Peyer's patch (tissue), 4 donors: ENCODE data around the gene ADORA2A. TPM values are rescaled to one million over a fixed set of nuclear protein-coding genes. Genes with fewer than 3 reads are reported as not detected.
A peak's percentile ranks its signal among the peaks of the same experiment; 100 is the strongest.

Experiments
- DNase-seq, 3 donors: peaks; one replicate each; pipeline ENCODE4 v3.0.0-alpha.2; 2017 to 2019
- H3K27ac ChIP-seq, 4 donors: fragments of 200-600 bp; sonication (generic); one replicate each; pipeline ENCODE4 v1.5.1; 2016 to 2019
- H3K27me3 ChIP-seq, 2 donors: fragments of 200-600 bp; sonication (generic); one replicate each; pipeline ENCODE4 v1.5.1; 2019
- H3K36me3 ChIP-seq, 3 donors: fragments of 200-600 bp; sonication (generic); one replicate each; pipeline ENCODE4 v1.5.1; 2016 to 2019
- H3K4me1 ChIP-seq, 4 donors: fragments of 200-600 bp; sonication (generic); one replicate each; pipeline ENCODE4 v1.5.1; 2016 to 2019
- H3K4me3 ChIP-seq, 4 donors: fragments of 200-600 bp; sonication (generic); 1 replicate in 3 of 4; 2 replicates in 1 of 4; pipeline ENCODE4 v1.5.1; 2016 to 2019; ENCODE audit warnings: mild to moderate bottlenecking in 1 of 4
- H3K9me3 ChIP-seq, 4 donors: fragments of 200-600 bp; sonication (generic); one replicate each; pipeline ENCODE4 v1.5.1; 2016 to 2019; ENCODE audit warnings: mild to moderate bottlenecking in 1 of 4
- POLR2A ChIP-seq, 2 donors: fragments of 450-650 bp; IDR thresholded peaks; one replicate each; pipeline ENCODE4 v1.5.1; 2017; ENCODE audit warnings: antibody characterized with exemption in 2 of 2, mild to moderate bottlenecking in 2 of 2, moderate library complexity in 2 of 2
- total RNA-seq, 4 donors: library from RNA; depleted of rRNA; stranded (reverse); fragments of >200 nt; gene quantifications; one replicate each; pipeline ENCODE4 v1.1.0, GENCODE V29; 2016
- TF ChIP-seq, protein P1 (sequence below), 6 experiments: fragments of 450-650 bp in 4 of 6; fragments of 200-600 bp in 2 of 6; sonication (generic) in 1 of 6; IDR thresholded peaks; one replicate each; pipeline ENCODE4 v1.5.1; 2017 to 2019; ENCODE audit warnings: antibody characterized with exemption in 6 of 6, mild to moderate bottlenecking in 3 of 6, moderate library complexity in 1 of 6

The ADORA2A gene
- total RNA-seq, 4 donors from 2014 or later: 1.3 to 4.3 (median 2.6) TPM

DNA sequence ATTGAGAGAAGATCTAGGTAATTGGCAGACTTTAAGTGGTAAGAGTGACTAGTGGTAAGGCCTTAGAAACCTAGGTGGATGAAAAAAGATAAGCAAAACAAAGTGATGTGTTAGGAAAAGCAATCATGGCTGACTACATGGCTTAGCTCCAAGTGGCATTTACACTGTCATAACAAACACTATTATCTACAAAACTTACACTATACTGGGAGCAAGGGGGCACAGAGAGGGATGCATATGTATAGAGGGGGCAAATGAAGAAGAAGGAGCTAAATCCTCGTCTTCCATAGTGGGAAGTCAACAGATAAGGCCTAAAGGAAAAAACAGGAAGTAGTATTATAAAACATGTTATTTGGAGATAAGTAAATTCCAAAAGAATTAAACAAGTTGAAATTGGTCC, 32.5 kb downstream of the ADORA2A start:
- no peak overlapping the region for H3K27ac ChIP-seq
- H3K27me3 ChIP-seq: no peaks in the 10 kb centered on the region
- TF ChIP-seq POLR2A (IDR thresholded peaks at IDR 0.05): no peak
- TF ChIP-seq, protein P1, sequence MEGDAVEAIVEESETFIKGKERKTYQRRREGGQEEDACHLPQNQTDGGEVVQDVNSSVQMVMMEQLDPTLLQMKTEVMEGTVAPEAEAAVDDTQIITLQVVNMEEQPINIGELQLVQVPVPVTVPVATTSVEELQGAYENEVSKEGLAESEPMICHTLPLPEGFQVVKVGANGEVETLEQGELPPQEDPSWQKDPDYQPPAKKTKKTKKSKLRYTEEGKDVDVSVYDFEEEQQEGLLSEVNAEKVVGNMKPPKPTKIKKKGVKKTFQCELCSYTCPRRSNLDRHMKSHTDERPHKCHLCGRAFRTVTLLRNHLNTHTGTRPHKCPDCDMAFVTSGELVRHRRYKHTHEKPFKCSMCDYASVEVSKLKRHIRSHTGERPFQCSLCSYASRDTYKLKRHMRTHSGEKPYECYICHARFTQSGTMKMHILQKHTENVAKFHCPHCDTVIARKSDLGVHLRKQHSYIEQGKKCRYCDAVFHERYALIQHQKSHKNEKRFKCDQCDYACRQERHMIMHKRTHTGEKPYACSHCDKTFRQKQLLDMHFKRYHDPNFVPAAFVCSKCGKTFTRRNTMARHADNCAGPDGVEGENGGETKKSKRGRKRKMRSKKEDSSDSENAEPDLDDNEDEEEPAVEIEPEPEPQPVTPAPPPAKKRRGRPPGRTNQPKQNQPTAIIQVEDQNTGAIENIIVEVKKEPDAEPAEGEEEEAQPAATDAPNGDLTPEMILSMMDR (IDR thresholded peaks at IDR 0.05): no peak
- H3K36me3 ChIP-seq: no peaks in the 10 kb centered on the region
- no peaks in the 10 kb centered on the region for H3K4me1 ChIP-seq
- H3K4me3 ChIP-seq: no peak overlapping the region
- H3K9me3 ChIP-seq: no peaks in the 10 kb centered on the region
- no peak for DNase-seq

DNA sequence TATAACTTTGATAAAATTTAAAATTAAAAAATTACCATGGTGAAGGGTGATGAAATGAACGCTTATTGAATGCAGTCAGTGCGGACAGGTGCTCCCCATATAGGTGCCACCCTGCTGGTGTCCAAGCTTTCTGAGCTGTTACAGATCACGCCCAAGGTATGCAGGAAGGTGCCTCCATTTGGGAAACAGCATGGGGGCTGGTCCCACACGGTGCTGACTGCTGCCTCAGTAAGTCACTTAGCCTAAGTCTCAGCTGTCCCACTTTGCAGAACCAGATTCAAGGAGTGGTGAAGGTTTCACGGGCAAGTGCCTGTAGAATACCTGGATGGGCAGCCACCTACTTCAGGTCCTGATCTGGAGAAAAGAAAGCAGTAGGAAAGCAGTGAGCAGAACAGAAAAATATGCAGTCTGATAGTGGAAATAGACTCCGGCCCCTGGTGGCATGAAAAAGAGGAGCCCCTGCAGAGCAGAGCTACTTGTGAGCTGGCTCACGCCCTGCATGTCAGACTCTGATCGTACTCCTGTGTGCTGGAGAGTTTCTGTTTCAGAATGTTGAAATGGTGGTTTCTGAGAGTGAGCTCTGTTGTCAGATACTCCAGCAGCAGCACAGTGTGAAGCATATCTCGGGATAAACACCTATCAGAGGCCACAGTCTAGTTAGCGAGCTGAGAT, 33.2 kb downstream of the ADORA2A start:
- Histone ChIP-seq H3K4me1 (no peaks in the 10 kb centered on the region), H3K9me3 (no peaks in the 10 kb centered on the region), H3K27me3 (no peaks in the 10 kb centered on the region), H3K27ac (no peak overlapping the region), H3K4me3 (no peak overlapping the region), H3K36me3 (no peaks in the 10 kb centered on the region)
- no peak for DNase-seq
- TF ChIP-seq, protein P1 (IDR thresholded peaks at IDR 0.05): no peak
- no peak for TF ChIP-seq POLR2A (IDR thresholded peaks at IDR 0.05)

DNA sequence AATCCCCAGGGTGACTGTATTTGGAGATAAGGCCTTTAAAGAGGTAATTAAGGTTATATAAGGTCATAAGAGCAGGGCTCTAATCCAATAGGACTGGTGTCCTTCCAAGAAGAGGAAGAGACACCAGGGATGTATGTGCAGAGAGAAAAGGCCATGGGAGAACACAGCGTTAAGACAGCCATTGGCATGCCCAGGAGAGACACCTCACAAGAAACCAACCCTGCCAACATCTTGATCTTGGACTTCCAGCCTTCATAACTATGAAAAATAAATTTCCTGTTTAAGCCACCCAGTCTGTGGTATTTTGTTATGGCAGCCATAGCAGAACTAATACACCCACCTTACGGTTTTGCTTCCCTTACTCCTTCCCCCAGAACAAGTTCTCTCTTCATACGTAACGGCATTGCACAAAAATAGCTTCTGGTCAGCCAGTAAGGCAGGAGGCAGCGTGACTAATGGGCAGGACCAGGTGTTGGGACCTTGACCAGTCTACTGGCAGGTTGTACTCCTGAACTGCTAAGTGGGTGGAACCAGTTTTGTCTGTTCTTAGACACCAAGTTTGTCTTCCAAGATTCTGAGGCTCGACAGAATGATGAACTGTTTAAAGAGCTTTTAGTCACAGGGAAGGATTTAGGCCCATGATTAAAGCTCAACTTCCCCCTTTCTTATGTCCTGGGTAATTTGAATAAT, 35.8 kb downstream of the ADORA2A start:
- no peak overlapping the region for H3K27ac ChIP-seq
- H3K4me3 ChIP-seq: no peak overlapping the region
- peaks cover 0 to 10% (median 0%) of the 10 kb centered on the region in 4 donors for H3K4me1 ChIP-seq
- no peaks in the 10 kb centered on the region for H3K27me3 ChIP-seq
- no peak for TF ChIP-seq POLR2A (IDR thresholded peaks at IDR 0.05)
- TF ChIP-seq, protein P1 (IDR thresholded peaks at IDR 0.05): no peak
- no peaks in the 10 kb centered on the region for H3K36me3 ChIP-seq
- H3K9me3 ChIP-seq: no peaks in the 10 kb centered on the region
- no peak for DNase-seq

DNA sequence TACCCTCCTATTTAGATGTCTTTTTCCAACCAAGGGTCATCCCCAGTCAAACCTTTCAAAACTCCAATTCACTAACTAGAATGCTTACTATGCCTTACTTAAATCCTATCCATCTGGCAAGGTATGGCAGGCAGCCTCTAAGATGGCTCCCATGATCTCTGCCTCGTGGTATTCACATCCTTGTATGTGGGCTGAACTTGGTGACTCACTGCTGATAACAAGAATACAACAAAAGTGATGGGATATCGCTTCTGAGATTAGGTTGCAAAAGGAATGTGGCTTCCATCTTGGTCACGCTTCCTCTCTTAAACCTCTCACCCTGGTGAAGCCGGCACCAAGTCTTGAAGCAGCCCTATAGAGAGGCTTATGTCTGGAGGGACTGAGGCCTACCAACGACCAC, 38.2 kb downstream of the ADORA2A start:
- DNase-seq: no peak
- Histone ChIP-seq H3K36me3 (no peaks in the 10 kb centered on the region), H3K9me3 (no peaks in the 10 kb centered on the region), H3K27me3 (no peaks in the 10 kb centered on the region), H3K4me3 (no peak overlapping the region), H3K27ac (no peak overlapping the region), H3K4me1 (peaks cover 0 to 10% (median 0%) of the 10 kb centered on the region in 4 donors)
- TF ChIP-seq POLR2A (IDR thresholded peaks at IDR 0.05): no peak
- TF ChIP-seq, protein P1 (IDR thresholded peaks at IDR 0.05): no peak

DNA sequence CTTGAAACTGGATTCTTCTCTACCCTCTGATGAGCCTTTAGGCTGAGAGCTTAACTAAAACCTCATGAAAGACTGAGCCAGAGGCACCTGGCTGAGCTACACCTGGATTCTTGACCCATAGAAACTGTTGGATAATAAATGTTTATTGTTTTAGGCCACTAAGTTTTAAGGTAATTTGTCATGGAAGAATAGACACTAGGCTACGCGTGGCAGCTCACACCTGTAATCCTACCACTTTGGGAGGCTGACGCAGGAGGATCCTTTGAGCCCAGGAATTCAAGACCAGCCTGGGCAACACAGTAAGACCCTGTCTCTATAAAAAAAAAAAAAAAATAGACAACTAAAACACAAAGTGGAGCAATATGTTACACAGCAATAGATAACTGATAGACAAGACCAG, 38.6 kb downstream of the ADORA2A start:
- no peak for TF ChIP-seq POLR2A (IDR thresholded peaks at IDR 0.05)
- TF ChIP-seq, protein P1 (IDR thresholded peaks at IDR 0.05): no peak
- H3K27me3 ChIP-seq: no peaks in the 10 kb centered on the region
- no peaks in the 10 kb centered on the region for H3K9me3 ChIP-seq
- peaks cover 0 to 10% (median 0%) of the 10 kb centered on the region in 4 donors for H3K4me1 ChIP-seq
- H3K4me3 ChIP-seq: no peak overlapping the region
- H3K36me3 ChIP-seq: no peaks in the 10 kb centered on the region
- H3K27ac ChIP-seq: peak overlapping the region in 1 of 4 donors; percentile 17
- DNase-seq: no peak
